Activated CD4-positive, alpha-beta T cell treated with anti-CD3 and anti-CD28 coated beads, Interleukin-10, Interleukin-2, amounts not matched to agents 100 ng/mL and 50 ng/mL, durations not matched to agents 16 hours and 8 hours (primary cell): ENCODE results near the gene TLL1.

Experiments used
- DNase-seq: peaks from one replicate; pipeline ENCODE4 v3.0.0-alpha.2; 2020

Gene TLL1

DNA sequence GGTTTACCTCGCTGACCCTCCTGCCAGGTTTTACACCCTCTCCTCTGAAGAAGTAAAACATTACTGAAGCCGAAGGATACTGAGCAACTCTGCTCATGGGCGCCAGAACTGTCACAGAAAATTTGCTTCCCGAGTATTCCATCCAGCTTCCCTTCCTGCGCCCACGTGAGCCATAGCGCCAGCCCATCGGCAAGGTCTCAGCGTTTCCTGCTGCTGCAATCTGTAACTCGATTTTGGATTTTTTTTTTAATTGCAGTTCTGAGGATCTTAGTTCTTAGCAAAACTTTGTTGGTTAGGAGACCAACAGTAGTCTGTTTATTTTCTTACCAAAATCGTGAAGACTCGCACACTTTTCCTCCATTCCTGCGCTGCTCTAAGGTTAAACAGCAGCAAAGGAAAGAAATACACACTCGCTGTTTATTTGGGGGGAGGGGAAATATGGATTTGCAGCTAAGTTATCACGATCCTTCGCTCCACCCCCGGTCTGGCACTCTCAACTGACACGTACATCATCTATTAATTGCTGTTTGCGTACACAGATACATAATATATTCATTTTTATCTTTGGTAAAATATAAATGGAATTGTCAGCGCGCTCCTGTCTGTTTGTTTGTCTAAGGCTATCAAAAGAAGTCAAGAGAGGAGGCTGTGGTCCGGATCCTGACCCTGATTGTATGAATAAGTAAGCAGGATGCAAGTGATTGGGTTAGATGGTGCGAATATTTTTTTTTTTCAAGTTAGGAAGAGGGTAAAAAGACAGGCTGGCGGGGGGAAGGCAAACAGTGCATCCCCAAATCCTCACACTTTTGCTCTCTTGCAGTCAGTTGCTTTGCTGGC lies at the start of gene TLL1:
TLL1 (plus strand) TSS at position 777 of the 837 bp plus-strand sequence. CDS start 668 bp downstream, outside the sequence.
- no peak for DNase-seq

DNA sequence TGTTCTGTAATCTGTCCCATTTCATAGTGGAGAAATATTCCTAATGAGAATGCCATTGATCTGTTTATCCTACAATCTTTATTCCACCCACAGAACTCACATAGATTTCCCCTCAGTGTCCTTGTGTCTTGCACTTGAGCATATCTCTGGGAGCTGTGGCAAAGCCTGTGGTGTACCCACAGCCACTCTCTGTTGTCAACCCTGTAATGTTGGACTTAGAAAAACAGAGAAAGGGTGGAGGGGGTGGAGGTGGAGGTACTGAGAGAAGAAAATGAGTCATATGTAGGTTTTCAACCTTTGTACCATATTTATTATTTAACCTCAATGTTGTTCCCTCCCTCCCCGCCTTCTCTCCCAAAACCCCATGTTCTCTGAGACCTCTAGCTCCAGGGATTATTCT lies 46.9 kb upstream of the TLL1 start:
- no peak for DNase-seq

DNA sequence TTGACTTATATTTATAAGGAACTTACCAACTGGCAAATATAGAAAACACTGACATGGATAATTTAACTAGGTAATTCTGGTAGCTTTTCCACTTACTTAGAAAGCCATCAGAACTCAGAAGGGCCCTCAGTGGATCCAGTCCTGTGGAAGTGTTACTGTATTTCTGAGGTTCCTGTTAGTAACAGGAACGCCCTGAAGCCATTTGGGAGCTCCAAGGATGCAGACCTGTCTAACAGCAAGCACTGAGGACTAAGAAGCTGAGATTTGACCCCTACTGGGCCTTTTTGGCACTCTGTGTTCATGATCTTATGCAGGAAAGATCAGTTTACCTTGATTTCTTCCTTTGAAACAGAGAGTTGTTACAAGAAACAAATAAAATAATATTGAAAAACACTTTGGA lies 46.0 kb upstream of the TLL1 start:
- DNase-seq, result no peak

DNA sequence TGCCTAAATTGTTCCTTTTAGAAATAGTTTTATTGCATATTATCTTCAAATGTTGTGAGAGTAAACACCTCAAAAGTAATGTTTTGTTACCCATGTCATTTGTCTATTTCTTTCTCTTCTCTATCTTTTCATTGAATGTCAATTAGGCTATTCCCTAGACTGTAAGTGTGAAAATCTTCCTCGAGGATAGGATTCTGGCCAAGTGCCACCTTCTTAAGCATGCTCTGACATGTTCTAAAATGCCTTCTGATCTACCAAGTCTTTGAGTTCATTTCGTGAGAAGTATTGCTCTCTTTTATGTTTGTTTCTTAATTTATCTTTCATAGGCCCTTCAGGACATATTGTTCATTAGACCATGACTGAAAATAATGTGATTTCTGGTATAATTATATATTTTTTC lies 44.1 kb upstream of the TLL1 start:
- DNase-seq, result no peak

DNA sequence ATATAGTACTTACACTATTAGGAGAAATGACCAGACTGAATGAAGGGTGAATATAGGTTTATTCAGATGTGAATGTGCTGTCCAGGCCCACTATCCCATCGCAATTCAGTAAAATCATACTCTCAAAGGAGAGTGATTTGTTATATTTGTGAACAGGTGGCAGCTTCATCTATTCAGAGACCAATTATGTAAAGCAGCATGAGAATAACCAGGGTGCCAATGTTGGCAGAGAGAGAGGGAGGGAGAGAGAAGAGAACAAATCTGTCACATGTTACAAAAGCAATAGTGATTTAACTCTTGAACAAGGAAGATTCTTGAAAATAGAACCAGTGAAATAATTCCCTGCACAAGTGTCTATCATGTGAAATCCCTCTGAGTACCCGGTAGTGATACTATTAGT lies 38.9 kb upstream of the TLL1 start:
- DNase-seq, result no peak

DNA sequence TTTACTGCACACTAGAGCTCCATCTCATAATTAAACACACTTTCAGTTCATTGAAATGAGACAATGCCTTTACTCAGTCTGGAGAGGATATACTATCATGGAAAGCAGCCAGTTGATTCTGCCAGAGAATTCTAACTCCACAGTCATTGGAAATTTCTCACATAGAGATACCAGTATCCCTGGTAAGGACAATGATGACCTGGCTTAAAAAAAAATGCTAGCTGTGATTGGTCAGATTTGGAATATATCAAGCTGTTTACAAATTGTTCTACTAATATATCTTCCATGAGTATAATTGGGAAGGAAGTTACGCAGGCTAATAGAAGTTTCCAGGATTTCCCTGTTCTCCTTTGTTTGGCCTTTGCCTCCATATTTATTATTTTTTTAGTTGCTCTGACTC lies 34.5 kb upstream of the TLL1 start:
- no peak for DNase-seq

DNA sequence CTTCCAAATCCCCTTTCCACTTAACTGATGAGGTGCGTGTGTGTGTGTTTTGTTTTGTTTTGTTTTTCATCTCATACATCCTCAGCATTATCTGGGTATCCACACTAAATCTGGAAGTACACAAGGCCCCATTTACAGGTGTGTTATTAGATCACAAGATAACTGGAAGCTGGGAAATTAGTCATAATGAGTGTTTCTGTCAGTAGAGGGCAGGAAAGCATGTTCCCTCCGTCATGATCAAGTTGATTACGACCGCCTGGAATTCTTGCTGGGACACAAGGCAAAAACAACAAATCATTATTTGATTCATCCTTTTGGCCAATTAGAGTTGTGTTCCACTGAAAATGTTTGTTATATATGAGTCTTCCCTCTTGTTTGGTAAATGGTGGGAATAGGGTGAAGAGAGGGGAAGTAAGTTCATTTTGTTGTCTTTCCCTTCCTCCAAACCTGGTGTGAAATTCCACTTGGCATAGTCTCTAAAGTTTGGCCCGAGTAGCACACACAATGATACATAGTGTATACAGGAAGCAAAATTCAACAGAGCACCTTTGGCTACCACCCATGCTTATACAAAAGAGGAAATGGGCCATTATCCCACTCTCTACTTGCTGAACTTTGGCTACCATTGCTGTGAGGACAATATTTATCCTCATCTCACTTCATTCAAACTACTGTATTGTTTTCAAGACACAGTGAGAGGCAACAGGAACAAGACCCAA lies 33.3 kb upstream of the TLL1 start:
- DNase-seq, result no peak

DNA sequence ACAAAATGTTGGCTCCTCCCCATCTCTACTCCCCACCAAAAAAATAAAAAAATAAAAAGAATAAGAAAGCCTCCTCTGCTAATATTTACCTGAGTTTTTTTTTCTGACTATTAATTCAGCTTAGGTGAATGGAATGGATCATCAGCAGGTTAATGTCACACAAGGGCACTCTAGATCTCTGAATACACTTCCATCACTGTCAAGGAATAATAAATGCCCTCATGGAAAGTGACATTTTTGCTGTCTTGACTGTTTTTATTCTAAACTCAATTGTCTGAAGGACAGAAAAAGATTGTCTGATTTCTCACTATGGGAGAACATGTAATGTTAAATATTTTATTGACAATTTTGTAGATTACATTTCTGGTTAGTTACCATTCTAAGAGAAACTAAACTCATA lies 30.4 kb upstream of the TLL1 start:
- no peak for DNase-seq

DNA sequence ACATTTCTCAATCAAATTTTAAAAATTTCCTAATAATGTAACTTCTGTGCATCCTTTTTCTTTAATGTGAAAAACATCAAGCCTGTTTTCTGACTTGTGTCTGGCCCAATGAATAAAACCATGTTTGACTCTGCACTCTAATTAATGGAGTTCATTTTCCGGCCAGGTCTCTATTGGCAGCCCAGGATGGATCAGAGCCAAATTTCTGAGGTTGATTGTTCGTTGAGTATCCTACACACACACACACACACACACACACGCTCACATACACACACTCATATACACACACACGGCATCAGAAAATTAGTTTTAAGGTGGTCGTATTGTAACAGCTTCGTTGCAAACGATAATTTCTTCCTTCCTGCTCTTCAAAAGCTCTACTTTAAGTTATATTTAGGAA lies 28.9 kb upstream of the TLL1 start:
- DNase-seq, result no peak

DNA sequence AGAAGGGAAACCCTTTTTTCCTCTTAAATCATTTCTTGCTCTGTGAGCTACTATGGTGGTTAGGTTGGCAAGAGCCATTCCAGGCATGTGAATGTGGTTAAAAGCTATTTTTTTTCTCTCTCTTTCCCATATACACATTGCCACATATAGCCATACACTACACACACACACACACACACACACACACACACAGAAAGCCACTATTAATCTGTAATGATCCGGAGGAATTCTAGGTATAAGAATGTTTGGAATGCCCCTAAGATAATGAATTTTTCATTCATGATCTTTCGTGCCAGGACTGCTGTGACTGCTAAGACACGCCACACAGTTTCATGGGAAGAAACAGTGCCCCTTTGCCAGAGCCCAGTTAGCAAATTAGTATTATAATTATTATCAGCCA lies 21.8 kb upstream of the TLL1 start:
- DNase-seq, result no peak

DNA sequence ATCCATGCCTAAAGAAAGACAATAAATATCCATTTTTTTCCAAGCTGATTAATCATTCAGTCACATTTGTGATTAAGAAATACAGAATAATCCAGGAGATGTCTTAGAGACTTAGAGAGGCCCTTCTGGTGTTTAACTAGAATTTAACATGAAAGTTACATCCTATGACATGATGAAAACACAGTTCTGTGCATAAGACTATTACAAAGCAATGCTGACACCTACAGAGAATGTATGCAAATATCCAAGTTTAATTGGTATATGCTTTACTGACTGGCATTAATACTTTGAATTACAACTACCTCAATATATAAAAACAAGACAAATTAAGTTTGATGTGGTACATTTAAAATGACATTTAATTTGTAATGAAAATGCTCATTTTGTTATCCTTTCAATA lies 17.8 kb upstream of the TLL1 start:
- no peak for DNase-seq

DNA sequence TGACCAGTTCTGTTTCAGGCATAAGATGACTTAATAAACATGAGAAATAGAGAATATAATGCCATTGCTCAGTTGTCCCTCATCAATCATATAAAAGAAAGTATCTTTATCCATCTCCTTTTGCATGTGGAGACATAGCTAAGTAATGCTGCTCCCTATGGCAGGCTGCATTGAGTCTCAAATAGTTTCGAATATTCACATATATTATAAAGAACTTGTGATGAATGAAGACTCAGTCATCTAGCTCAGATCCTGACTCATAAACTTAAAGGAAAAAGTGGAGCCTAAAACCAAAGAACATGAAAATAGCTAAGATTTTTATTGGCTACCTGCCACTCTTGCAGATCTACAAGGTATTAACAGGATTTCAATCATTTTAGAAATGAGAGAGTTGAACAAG lies 11.7 kb upstream of the TLL1 start:
- DNase-seq, result no peak

DNA sequence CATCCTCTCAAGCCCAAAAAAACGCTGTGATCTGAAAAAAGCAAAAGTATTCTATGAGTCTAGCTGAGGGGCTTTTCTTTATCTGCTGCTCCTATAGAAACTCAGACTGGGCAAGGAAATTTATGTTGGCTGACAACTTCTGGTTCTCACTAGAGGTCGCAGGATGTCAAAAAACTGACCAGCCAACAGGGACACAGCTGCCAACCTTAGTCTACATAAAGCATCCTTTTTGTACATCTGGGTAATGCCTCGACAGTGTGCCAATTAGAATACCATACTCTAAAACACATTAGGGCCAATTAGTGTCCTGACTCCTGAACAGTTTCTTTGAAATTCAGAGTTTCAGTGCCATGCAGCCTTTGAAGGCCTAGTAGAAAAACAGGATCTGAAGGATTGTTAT lies 8.8 kb upstream of the TLL1 start:
- DNase-seq, result no peak

DNA sequence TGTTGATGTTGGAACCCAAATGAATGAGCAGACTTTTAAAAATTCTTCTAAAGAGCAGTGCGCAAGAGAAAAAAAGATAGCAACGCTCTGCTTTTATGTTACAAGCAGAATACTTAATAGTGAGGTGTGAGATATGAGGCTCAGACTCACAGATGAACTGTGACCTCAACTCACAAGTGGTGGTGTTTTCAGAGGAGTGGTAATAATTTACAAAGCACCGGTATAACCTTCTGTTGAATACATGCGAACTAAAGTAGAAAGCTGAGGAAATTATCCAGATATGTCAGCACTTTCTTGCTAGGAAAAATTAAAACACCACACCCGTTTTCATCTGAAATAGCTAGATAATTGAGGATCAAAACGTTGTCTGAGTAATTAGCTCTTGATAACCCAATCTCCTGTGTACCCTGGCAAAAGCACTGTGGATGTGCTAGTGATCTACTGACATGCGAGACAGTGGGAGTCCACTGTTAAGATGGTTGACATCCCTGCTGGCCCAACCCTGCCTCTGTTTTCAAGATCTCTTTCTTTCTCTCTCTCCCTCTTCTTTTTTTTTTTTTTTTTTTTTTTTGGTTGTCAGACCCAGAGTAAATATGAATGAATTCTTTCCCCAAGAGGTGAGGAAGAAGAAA lies 6.9 kb upstream of the TLL1 start:
- no peak for DNase-seq

DNA sequence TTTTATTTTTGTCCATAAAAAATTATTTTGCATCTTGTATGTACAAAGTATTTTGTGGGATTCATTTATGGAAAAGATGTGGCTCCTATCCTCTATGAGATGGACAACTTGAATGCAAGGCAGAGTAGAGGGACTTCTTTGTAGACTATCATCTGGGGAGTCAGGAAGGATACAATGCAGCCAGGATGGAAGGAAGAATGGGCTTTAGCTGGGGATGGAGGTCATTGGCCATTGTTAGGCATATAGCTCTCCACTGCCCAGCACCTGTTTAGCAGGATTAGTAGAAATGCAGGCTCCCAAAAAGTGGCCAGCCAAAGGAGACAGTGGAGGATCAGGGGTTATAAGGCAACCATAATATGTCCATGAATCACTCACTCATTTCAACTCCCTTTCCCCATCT lies 5.1 kb upstream of the TLL1 start:
- DNase-seq, result no peak

DNA sequence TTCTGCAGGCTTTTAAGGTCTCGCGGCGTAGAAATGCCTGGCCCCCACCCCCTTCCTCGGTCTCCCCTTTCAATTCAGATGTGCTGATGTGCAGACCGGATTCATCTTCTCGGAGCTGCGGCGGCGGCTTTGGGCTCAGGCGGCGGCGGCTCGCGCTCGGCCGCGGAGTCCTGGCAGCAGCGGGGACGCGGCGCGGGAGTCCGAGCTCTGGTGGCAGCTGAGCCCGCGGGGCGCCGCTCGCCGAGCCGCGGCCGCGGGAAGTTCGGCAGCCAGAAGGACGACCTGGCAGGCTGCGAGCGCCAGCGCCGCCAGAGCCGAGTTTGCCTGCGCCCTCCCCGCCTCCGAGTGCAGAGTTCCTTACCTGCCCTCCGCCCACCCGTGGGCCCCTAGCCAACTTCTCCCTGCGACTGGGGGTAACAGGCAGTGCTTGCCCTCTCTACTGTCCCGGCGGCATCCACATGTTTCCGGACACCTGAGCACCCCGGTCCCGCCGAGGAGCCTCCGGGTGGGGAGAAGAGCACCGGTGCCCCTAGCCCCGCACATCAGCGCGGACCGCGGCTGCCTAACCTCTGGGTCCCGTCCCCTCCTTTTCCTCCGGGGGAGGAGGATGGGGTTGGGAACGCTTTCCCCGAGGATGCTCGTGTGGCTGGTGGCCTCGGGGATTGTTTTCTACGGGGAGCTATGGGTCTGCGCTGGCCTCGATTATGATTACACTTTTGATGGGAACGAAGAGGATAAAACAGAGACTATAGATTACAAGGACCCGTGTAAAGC lies 448 bp downstream of the TLL1 start:
- no peak for DNase-seq

DNA sequence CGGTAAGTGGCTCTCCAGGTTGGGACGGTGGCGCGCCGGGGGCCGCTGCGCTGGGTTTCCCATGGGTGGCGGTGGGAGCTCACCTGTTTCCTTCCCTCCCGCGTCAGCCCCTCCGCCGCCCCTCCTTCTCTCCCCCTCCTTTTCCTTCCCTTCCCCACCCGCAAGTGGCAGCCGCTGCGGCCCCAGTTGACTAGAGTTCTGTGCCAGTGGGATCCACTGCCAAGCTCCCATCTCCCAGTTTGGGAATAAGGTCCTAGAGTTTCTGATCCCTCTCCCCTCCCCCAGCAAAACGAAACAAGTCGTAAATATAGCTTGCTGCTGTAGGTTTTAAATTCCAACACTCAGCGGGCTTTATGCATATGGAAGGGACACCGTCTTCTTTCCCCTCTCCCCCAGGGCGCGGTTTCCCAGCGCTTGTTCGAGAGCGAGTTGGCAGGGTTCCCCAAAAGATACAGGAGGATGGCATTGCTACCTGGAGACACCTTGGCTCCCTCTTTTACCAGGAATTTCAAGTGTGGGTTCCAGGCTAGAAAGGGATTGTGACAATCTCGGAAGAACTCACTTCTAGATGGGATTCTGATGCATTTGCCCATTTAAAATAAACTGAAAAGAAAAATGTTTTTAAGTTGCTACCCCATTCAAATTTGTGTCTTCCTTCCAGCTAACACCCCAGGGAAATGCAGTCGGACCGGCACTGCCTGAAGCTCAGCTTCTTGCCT lies 1.2 kb downstream of the TLL1 start:
- DNase-seq, result no peak

DNA sequence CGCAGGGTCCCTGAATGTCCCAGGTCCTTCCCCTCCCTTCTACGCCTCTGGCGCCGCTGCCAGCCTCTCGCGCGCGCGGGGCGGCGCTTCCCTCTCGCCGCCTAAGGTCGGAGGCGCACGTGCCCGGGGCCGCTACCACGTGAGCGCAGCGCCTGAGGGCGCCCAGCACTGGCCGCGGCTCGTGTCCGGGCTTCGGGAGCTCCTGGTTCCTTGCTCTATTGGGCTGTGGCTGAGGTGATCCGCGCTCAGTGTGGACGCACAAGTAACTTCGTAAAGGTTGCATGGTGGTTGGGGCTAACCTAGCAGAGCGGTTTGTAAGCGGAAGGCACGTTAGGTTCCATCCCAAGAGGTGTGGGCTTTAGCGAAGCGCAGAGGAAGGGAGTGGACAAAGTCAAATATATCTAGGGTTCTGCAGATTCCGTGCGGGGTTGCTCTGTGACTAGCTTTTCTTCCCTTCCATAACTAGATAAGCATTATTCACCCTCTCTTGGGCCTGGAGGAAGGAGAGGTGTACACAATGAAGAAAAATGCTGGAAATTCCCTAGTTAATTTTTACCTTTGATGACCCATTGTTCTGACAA lies 1.8 kb downstream of the TLL1 start:
- no peak for DNase-seq

DNA sequence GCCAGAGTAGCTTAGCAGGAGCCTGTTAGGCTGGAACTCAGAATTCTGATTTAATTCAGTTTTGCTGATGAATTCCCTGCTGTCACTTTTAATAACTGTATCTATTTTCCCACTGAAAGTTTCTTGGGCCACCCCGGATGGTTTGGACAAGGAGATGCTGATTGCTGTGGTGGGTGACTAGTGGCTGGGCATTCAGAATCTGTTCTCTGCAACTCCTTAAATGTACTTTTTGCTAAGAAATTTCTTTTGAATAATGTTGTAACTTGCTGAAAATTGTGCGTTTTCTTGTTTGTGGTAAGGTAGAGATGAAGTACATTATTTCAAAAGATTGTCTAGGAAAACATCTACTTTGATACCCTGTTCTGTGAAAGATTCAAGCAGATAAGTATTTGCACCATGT lies 2.4 kb downstream of the TLL1 start:
- DNase-seq, result no peak

DNA sequence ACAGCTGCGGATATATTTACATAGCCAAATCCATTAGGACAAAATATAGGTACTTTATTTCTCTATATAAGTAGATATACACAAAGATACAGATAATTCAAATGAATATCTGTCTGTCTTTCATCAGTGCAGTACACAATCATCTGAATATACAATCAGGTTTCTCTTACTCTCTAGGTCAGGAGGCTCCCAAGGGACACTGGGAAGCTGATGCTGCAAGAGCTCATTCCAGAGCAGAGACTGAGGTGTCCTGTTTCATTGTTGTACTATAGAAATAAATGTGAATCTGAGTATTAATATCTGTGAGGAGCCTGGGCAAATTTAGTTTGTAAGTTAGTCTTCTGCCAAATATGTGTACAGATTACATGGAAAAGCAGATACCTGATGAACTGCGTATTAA lies 4.2 kb downstream of the TLL1 start:
- no peak for DNase-seq

DNA sequence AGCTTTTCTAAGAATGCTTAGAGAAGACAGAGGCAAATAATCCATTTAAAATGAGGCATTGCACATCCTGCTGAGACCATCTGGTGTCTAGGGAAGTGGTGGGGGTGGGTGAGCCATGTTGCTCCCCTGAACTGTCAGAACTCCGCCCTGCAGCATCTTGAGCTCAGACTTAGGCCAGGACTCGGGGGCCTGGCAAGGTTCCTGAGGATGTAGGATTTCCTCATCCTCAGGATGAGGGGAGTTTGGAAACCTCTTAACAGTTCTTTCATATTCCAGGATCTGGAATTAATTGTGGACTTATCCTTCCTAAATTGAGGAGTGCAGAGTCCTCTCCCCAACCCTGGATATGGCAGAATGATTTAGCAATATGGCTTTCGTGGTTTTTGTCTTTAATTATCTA lies 6.6 kb downstream of the TLL1 start:
- no peak for DNase-seq

DNA sequence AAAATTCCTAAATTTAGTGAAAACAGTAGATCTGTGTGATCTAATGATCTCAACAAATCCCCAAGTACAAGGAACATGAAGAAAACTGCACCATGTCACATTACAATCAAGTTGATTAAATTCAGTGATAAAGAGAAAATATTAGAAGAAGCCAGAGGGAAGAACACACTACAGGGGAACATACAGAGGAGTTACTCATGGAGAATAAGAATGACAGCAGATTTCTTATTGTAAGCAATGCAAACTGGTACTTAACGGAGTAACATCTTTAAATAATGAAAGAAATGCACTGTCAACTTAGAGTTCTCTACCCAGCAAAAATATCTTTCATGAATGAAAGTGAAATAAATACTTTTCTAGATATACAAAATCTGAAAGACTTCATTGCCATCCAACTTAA lies 21.1 kb downstream of the TLL1 start:
- no peak for DNase-seq
